NCI-H69 (cell line): ENCODE measurements around the gene TCEA3.

Experiments used
- DNase-seq: peaks from one replicate; lab custom pipeline; 2025; lab: John Stamatoyannopoulos, UW

The TCEA3 gene

DNA sequence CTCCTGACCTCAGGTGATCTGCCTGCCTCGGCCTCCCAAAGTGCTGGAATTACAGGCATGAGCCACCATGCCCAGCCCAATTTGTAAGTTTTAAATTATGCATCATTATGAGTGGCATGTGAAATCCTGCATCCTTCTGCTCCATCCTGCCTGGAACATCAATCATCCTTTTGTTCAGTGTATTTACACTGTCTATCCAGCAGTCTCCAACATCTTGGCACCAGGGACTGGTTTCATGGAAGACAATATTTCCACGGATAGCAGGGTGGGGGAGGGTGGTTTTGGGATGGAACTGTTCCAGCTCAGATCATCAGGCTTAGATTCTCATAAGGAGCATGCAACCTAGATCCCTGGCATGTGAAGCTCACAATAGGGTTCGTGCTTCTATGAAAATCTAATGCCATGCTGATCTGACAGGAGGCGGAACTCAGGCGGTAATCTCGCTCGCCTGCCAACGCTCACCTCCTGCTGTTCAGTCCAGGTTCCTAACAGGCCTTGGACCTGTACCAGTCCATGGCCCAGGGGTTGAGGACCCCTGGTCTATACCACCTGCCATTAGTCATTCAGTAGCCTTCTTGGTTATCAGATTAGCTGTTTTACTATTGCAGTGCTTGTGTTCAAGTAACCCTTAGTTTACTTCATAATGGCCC is 22.2 kb upstream of the TCEA3 start:
- DNase-seq, result peak; percentile 77

DNA sequence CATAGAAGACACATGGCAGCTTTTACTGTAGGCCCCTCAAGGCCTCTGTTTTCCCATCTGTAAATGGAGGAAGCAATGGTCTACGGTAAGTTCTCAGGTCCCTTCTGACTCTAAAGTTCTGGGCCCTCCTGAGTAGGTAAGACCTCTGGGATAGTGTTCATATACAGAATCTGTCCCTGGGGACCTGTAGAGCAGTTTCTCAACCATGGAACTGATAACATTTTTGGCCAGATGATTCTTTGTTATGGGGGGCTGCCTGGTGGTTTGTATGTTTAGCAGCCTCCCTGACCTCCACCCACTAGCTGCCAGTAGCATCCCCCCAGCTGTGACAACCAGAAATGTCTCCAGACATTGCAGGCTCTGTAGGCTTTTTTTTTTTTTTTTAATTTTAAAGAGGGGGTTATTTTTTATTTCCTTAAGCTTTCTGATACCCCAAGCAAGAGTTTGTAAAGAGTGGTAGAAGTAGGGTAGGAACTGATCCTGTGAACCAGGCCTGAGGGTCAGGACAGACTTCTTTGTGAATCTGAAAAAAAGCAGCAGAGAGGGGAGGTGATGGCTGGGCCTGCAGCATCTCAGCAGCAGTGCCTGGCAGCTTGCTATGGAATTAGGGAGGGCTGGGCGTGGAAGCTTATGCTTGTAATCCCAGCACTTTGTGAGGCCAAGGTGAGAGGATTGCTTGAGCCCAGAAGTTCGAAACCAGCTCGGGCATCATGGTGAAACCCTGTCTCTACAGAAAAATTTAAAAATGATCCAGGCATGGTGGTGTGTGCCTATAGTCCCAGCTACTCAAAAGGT is 20.2 kb upstream of the TCEA3 start:
- DNase-seq, result no peak

DNA sequence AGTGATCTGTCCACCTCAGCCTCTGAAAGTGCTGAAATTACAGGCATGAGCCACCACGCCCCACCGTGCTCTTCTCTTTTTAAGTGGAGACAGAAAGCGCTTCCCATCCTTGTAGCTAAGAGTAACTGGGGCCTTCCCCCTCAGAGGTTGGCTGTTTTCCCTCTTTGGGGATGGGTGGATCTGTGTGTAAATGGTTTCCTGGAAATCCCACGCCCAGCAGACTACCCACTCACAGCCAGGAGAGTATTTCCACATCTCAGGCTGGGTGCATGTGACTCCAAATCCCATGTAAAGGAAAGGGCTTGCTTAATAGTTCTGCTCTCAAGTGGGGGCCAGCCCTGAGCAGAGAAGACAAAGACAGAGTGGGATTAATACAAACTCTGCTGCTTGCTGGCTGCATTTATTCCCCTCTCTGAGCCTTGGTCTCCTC is 19.6 kb upstream of the TCEA3 start:
- no peak for DNase-seq

- DNase-seq, result no peak
Observed at GRCh38 chr1:23442751-23443150, 18.2 kb upstream of the TCEA3 start.

DNA sequence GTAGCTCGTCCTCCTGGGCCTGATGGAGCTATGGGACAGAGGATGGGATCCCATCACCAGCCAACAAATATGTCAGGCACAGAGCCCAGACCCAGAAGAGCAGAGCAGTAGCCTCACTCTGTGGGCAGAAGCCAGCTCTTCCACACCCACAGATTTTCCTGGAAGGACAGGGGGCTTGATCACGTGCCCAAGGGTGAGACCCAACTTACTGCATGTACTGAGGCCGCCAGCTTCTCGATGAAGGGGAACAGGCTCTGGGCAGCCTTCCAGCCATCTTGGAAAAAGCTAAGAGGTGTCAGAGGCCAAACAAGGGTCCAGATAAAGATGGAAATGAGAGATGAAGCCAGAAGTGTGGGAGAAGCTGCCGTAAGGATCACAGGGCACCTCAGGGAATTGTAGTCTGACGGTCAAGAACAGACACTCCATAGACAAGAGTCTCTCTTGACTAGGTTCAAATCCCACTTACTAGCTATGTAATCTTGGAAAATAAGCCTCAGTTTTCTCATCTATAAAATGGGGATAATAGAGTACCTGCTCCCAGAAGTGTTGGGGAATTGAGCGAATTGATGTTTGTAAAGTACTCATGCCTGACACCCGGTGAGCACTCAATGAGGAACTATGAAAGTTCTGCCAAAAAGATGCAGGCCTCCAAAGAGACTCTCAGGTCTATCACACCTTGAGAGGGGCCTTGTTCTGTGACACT is 17.0 kb upstream of the TCEA3 start:
- DNase-seq, result no peak

- DNase-seq, result no peak
Observed at GRCh38 chr1:23438545-23438944, 14.0 kb upstream of the TCEA3 start.

DNA sequence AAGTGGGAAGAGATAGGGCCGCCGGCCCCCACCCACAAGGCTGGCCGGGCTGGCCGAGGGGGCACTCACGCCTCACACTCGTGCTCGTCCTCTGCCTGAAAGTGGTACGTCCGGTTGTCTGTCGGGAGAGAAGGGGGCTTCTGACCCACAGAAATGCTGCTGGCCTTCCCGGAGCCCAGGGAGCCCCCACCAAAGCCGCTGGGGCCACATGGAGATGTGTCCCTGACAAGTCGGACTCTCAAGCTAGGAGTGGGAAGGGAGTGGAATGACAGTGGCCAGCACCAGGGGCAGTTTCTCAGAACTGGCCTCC is 12.8 kb upstream of the TCEA3 start:
- DNase-seq, result no peak

GRCh38 chr1:23436520-23437354 is 12.2 kb upstream of the TCEA3 start:
- DNase-seq, result peak; percentile 68

DNA sequence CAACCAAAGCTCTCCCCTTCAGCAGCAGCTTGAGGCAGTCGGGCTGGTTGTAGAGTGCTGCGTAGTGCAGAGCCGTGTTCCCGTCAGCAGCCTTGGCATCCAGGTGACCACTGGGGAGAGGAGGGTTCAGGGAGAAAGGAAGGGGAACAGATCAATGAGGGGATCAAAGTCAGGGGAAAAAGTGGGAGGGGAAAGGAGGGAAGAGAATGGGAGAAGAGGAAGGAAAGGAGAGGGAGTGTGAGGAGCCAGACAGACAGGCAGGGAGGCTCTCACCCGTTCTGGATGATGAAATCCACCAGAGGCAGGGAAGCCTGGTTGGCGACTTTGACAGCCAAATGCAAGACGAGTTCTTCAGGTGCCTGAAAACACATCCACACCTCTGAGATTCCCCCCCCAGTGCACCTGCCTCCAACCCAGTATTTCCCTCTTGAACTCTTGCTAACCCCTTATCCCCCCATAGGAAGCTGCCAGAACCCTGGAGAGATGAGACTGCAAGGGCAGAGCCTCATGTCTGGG is 9.8 kb upstream of the TCEA3 start:
- DNase-seq, result no peak

DNA sequence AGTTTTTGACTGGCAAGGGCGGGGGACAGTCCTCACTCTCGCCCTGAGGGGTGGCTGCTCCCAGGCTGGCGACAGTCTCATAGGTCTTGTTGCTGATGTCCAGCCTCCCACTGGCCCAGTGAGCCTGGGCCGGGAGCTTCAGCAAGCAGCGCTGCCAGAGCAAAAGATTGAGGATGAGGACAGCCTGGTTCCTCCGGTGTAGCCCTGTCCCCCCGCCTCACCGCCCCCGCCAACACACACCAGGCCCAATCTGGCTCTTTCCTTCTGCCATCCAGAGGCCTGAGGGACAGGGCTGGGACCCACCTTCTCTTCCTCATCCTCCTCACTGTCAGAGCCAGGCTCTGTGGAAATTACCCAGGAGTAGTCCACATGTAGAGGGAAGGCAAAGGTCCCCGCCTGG is 8.6 kb upstream of the TCEA3 start:
- DNase-seq, result no peak

- DNase-seq, result no peak
Observed at GRCh38 chr1:23431431-23431830, 6.9 kb upstream of the TCEA3 start.

GRCh38 chr1:23430803-23431202 is 6.3 kb upstream of the TCEA3 start:
- DNase-seq, result no peak

- DNase-seq, result no peak
Observed at GRCh38 chr1:23428136-23428905, 3.8 kb upstream of the TCEA3 start.

GRCh38 chr1:23427550-23427949 is 3.0 kb upstream of the TCEA3 start:
- no peak for DNase-seq

DNA sequence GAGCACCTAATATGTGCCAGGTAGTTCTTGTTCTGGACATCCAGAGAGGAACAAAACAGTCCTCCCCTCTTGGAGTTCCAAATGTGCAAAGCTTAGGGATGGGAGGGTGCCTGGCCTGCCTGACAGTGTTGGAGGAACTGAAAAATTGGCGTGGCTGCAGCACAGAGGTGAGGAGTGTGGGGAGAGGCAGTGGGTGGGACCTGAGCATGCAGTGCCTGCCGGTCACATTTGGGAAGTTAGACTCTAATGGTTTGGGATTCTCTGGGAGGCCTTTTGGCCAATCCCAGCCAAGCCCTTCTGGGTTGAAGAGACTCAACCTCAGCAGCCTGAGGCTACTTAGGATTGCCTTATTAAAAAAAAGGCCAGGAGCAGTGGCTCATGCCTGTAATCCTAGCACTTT is 2.3 kb upstream of the TCEA3 start:
- DNase-seq, result no peak

GRCh38 chr1:23425193-23425494 is 596 bp upstream of the TCEA3 start:
- DNase-seq, result no peak

DNA sequence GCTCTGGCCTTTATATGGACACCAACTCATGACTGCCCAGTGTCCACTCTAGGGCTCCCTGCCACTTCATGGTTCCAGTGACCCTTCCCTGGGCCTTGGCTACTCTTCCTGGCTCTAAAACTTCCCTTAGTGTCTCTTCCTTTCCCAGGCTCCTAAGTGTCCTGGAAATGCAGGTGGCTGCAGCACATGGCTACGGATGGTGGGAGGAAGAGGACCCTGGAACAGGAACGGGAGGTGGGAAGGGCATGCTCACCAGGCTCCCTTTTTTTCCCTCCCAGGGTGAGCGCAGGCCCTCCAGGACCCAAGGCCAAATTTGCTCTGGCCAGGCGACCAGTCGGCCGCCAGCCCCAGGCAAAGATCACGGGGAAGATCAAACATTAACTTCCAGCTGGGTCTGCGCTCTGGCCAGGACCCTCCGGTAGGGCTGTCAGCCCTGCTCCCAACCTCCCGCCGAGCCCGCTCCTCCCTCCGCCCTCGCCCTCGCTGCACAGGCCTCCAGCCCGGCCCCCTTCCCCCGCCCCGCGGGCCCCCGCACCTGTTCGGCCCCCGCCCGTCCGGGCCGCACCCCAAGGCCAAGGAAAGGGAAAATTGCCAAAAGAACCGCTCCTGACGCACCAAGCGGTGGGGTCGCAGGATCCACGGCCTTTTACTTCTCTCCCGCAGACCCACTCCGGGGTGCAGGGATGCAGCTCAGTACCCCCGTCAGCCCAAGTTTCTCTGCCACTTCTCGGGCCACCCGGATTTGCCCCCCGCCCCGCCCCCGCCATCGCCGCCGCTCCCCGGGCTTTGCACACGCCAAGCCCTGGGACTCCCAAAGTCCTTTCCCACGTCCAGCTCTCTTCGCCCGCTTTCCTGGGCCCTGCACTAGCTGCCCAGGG is 894 bp downstream of the TCEA3 start:
- peak; percentile 50 for DNase-seq

DNA sequence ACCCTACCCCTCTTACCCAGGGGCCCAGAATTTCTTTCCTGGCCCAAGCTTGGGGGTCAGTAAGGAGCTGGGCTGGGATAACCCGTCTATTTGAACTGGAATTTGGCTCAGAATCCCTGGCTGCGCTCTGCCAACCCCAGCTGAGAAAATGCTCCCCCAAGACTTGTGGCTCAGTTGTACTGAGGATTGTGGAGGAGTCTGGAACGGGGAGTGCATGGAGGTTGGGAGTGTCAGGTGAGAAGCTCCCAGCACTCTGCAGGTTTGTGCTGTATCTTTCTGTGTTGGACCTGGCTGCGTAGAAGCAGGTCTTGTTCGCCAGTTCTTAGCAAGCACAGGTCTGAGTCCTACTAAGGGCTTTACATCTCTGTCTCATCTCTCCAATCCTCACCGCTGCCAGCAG is 1.6 kb downstream of the TCEA3 start:
- peak; percentile 19 for DNase-seq

DNA sequence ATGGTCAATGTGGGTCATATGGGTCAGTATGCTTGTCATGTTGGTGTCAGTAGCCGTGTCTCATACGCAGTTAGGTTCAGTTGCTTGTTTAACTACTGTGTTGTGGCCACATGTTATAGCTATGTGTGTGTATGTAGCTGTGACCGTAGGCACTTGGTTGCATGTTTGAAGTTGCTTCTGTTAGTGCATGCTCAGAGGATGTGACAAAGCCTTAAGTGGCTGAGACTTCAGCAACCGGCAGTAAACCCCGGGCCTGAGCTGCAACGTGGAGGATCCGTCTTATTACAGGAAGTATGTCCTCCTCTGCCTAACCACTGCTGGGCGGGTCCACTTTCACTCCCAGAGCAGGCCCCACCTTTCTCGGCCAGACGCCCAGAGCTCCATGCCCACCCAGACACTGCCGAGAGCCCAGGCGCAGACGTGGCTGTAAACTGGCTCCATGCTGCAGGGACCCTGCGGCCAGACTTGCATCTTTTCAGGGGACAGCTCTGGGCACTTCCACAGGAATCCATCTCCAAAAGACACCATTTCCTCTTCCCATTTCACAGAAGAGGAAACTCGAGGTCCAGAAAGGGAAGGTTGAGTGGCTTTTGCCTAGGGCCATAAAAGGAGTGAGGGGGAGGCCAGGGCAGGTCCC is 2.2 kb downstream of the TCEA3 start:
- peak; percentile 73 for DNase-seq

DNA sequence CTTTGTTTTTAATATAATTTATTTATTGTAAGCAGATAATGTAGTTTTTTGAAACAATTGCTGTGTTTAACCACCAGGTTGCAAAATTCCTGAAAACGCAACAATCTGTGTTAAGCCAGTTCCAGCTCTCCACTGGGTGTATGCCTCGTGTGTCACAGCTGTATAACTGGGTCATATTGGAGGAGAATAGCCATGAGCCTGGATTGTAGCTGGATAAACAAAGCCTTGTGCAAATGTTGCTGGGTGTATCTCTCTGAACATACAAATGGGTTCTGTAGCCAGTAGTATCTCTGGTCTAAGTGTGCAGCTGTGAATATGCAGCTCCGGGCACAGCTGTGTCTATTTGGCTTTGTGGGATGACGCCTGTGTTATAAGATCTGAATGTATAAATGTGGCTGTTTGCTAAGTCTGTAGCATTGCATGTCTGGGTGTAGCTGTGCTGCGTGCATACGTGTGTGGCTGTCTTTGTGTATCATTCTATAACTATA is 2.8 kb downstream of the TCEA3 start:
- DNase-seq, result peak; percentile 51
